Glomerular visceral epithelial cell (primary cell): Measurements from ENCODE around the gene AJM1.
A peak's percentile ranks its signal among the peaks of the same experiment; 100 is the strongest.
"Not testable (repeated sequence)": the region's sequence is repeated elsewhere in the genome, so short reads cannot be mapped to it uniquely, and the experiment has no call there.

ENCODE experiments used
- DNase-seq: peaks from one replicate; pipeline ENCODE4 v3.0.0-alpha.2; 2016; ENCODE audit errors: extremely low spot score

AJM1 gene

DNA sequence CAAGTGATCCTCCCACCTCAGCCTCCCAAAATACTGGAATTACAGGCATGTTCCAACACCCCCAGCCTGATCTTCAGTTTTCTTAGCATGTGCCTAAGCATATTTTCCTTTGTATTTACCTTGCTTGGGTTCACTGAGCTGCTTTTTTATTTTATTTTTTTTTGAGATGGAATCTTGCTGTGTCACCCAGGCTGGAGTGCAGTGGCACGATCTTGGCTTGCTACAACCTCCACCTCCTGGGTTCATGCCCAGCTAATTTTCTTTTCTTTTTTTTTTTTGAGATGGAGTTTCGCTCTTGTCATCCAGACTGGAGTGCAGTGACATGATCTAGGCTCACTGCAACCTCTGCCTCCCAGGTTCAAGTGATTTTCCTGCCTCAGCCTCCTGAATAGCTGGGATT, 27.3 kb downstream of the AJM1 start:
- not testable (repeated sequence) for DNase-seq

DNA sequence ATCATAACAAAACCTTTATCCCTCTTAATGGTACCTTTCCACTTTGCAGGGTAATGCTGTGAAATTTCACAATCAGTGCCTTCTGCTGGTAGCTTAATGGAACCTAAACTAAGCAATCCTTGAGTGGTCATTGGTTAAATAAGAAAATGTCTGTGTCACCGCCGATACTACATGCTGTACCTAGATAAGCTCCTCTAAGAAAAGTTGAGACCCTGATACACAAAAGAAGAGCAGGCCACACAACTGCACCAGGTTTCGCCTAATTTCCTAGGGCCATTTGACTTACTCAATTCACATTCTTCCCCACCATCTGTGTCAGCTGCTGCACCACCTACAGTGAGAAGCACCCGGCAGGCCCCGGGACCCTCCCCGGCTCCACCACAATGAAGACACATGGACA, 32.9 kb downstream of the AJM1 start:
- no peak for DNase-seq

GRCh38 chr9:136876476-136876875, 34.2 kb downstream of the AJM1 start:
- DNase-seq, result no peak

GRCh38 chr9:136880651-136881050, 38.4 kb downstream of the AJM1 start:
- no peak for DNase-seq

DNA sequence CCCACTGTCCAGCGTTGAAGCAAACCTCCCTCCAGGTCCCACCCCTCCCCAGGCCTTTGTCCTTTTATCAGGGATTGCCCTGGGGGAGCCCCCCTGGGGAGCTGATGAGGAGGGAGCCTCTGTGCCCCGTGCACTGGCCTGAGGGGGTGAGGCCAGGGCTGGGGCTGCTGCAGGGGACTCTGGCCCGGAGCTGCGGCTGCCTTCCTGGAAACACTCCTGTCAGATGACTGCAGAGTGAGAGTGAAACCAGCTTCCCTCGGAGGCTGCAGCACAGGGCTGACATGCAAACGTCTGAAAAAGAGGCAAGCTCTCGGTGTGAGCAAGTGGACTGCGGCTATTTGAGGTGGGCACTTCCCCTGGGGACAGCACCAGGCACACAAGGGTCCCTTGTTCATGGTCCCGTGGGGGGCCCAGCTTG, 39.4 kb downstream of the AJM1 start:
- no peak for DNase-seq

DNA sequence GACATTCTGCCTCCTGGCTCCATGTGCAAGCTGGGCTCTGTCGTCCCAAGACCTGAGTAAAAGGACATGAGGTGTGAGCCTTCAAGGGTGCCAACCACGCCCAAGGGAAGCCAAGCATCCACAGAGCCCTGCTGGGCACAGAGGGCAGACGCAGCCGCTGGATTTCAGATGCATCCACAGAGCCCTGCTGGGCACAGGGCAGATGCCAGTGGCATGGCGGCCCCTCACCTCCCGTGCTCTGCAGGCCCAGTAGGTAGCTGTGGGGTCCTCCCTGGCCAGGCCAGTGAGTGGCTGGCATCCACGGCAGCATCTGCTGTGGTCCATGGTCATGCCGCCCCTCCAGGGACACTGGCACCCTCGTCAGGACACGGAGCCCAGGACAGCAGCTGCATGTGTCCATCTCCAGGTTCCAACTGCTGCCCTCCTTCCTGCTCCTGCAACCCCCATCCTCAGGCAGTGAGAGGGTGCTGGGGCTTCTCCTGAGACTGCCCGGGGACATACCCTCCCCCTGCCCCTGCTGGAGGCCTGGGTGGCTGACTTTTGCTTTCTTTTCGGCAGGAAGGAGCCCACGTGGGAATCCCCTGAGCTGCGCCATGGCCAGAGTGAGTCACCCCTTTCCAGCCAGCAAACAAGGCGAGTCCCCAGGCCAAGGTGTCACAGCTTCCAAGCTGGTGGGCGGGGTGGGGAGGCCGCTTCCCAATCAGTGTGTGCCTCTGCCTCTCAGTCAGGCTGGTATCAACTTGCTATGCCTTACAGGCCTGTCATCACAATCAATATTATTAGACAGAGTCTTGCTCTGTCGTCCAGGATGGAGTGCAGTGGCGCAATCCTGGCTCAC, 40.0 kb downstream of the AJM1 start:
- peak; percentile 87 for DNase-seq

DNA sequence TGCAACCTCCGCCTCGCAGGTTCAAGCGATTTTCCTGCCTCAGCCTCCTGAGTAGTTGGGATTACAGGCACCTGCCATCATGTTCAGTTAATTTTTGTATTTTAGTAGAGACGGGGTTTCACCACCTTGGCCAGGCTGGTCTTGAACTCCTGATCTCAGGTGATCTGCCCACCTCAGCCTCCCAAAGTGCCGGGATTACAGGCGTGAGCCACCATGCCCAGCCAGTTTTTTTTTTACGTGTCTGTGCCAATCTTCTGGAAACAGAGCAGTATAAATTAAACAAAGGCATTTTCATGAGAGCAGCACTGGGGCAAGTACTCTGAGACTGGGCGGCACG, 40.6 kb downstream of the AJM1 start:
- DNase-seq, result not testable (repeated sequence)

DNA sequence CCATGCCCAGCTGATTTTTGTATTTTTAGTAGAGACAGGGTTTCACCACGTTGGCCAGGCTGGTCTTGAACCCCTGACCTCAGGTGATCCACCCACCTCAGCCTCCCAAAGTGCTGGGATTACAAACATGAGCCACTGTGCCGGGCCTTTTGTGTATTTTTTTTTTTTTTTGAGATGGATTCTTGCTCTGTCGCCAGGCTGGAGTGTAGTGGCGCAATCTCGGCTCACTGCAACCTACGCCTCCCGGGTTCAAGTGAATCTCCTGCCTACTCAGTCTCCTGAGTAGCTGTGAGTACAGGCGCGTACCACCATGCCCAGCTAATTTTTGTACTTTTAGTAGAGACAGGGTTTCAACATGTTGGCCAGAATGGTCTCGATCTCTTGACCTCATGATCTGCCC, 41.4 kb downstream of the AJM1 start:
- not testable (repeated sequence) for DNase-seq

DNA sequence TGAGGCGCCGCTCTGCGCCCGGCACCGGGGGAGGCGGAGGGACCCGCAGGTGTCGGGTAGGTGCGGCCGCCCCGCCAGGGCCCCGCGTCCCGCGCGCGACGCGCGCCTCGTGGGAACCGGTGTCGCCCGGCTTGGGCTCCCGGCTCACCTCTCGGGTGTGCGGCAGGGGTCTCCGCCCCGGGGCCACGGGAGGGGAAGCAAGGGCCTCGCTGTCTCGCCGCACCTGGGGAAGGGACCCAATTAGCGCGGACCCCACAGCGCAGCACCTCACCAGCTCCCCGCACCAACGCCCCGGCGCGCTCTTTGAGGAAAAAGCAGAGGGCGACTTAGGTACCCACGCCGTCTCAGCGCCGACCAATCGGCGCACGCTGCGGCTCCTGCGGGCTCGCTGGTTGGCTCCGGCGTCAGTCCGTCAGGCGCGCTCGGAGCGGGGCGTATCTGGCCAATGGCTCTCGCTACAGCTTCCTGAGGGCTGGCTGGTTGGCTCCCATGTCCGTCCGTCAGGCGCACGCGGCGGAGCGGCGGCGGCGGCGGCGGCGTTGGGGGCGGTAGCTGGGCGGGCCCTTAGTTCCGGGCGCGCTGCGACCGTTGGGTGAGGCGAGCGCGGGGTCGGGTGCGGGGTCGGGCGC, 43.8 kb downstream of the AJM1 start, which contains the start of gene TRAF2:
Gene TRAF2, plus strand, starts transcription at position 567 of the 629 bp plus-strand sequence. CDS start 12,225 bp downstream, outside the sequence.
- DNase-seq, result peak; percentile 99

DNA sequence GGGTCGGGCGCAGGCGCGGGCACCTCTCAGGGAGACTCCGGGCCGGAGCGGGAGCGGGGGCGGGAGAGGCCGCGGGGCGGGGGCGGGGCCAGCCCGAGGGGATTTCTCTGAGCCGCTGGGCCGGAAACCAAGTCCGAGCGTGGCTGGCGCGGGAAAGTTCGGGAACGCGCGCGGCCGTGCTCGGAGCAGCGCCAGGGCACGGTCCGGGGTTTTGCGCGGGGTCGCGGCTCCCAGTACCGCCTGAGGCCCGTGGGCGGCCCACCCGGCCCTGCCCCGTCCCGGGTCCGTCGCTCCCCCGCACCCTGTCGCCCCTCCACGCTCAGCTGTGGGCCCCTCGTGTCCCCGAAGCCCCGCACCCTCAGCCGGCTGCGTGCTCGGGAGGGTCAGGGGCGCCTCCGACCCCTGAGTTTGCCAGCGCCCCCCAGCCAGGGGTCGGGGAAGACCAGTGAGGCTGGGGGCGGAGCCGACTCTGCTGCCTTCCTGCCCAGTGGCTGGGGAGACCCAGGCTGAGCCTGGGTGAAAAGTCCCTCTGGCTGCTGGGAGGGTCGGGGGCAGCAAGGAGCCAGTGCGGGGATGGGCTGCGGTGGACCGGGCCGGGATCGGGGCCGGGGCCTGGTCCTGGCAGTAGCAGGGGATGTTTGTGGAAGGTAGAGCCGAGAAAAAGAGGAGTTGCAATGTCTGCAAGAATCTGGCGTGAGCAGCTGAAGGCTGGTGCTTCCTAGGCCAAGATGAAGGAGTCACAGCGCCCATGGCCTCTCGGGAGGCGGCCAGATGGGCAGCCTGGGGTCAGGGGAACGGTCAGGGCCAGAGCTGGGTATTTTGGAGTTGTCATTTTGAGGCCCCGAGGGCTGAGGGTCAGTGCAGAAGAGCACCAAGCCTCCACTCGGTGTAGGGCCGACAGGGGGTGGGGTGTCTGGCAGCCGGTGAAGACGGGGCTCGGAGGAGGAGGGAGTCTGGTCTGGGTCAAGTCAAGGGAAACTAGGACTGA, 44.6 kb downstream of the AJM1 start:
- peak; percentile 30 for DNase-seq

DNA sequence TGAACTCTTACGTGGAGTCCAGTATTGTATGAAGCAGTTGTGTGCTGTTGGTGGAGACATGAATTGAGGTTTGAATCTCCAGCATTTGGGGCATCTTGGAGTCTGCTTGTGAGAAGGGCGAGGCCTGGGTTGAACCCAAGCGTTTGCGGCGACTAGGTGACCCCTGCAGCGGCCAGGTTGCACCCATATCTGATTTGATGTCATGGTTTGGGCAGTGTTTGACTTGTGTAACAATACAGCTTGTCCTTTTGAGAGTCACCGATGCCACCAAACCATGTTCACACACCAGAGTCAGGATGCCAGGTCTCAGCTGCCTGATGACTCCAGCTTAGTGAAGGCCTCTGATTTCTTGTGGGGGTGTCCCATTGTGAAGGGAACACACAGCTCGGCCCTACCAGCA, 46.2 kb downstream of the AJM1 start:
- DNase-seq, result no peak

GRCh38 chr9:136889858-136890257, 47.6 kb downstream of the AJM1 start:
- DNase-seq, result no peak

DNA sequence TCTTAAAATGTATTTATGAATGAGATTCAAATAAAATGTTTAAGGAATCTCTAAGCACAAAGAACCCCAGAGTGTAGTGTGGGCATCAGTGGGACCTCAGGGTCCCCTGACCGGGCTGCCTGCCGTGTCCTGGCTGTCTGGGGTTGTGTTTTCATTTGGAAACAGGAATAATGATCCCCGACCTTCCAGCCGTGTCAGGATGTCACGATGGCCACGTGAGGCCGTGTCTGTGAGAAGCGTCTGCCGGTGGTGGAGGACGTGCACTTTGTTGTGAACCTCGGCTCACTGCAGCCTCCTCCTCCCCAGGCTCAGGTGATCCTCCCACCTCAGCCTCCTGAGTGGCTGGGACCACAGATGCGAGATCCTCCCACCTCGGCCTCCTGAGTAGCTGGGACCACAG, 48.4 kb downstream of the AJM1 start:
- no peak for DNase-seq
